ENCODE data around the gene MCU. TPM values are rescaled to one million over a fixed set of nuclear protein-coding genes. Genes with fewer than 3 reads are reported as not detected.

MCU gene
- total RNA-seq, 2 donors from 2014 or later, result 7.9 to 17.1 TPM

DNA sequence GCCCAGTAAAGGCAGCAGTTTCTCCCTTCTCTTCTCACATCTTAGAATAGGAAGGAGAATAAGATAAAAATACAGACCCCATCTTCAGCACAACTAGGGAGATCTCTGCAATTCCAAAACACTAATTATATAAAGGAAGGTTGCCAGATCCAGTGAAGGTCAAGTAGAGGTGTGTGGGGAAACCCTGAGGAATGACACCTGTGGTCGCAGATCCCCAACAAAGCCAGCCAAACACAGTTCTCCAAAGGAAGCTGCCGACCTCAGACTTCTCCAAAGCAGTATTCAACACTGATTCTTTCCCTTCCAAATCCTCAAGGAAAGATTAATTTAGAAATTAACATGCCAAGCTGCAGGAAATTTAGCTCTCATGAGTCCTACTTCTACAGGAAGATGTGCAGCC, 138.7 kb downstream of the MCU start:
- Histone ChIP-seq H3K27me3 (no peaks in the 10 kb centered on the region), H3K4me3 (no peak overlapping the region), H3K27ac (no peak overlapping the region), H3K36me3 (replicated peaks in 1 of 2; ENCODE audit: insufficient read depth in 1 of 2, low read depth in 2 of 2) (no peaks in the 10 kb centered on the region), H3K4me1 (peaks cover 15% of the 10 kb centered on the region), H3K9me3 (no peaks in the 10 kb centered on the region)
- ATAC-seq, result no peak
- no peak for TF ChIP-seq CTCF (IDR thresholded peaks at IDR 0.05)
- WGBS, 2 donors, result 30 to 34% methylated on average over 2 of the region's 2 CpGs
- intact Hi-C loops (cut with DNase I), result loop anchor here (5.0 kb wide), 1 partner anchor 463 kb away; no protein-coding TSS in a partner anchor
- peak in 2 of 4 donors; percentile 3 to 42 for DNase-seq

- DNase-seq (peak in 1 of 4 donors; percentile 8), ATAC-seq (no peak)
- intact Hi-C loops (cut with DNase I), result loop anchor here (5.0 kb wide), 1 partner anchor 465 kb away; no protein-coding TSS in a partner anchor
- Histone ChIP-seq H3K27ac (no peak overlapping the region), H3K4me3 (no peak overlapping the region), H3K9me3 (no peaks in the 10 kb centered on the region), H3K27me3 (no peaks in the 10 kb centered on the region), H3K36me3 (replicated peaks in 1 of 2; ENCODE audit: insufficient read depth in 1 of 2, low read depth in 2 of 2) (no peaks in the 10 kb centered on the region), H3K4me1 (peaks cover 15% of the 10 kb centered on the region)
- WGBS, 2 donors, result 58 to 70% methylated on average over 8 of the region's 8 CpGs
- TF ChIP-seq POLR2A (IDR thresholded peaks at IDR 0.05) (no peak), CTCF (IDR thresholded peaks at IDR 0.05) (no peak)
Observed at GRCh38 chr10:72831696-72832409, 139.9 kb downstream of the MCU start.

DNA sequence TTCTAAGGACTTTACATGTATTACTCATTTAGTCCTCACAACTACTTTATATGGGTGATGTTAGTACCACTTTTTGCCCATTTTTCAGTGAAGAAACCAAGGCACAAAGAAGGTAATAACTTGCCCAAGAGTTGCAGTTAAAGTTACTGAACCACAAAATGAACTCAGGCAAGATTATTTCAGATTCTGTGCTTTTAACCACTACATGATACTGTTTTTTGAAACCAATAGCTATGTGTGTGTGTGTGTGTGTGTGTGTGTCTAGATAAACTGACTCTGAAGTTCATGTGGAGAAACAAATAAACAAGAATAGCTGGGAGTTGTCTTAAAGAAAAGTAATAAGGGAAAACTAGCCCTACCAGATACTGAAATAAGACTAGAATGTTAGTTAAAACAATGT, 140.8 kb downstream of the MCU start:
- ATAC-seq, result no peak
- TF ChIP-seq POLR2A (IDR thresholded peaks at IDR 0.05), result no peak
- no peak for TF ChIP-seq CTCF (IDR thresholded peaks at IDR 0.05)
- Histone ChIP-seq H3K9me3 (no peaks in the 10 kb centered on the region), H3K36me3 (replicated peaks in 1 of 2; ENCODE audit: insufficient read depth in 1 of 2, low read depth in 2 of 2) (no peaks in the 10 kb centered on the region), H3K27me3 (no peaks in the 10 kb centered on the region), H3K4me1 (peaks cover 15% of the 10 kb centered on the region), H3K4me3 (no peak overlapping the region), H3K27ac (no peak overlapping the region)
- no peak for DNase-seq
- intact Hi-C loops (cut with DNase I), result loop anchor here (5.0 kb wide), 1 partner anchor 465 kb away; no protein-coding TSS in a partner anchor

DNA sequence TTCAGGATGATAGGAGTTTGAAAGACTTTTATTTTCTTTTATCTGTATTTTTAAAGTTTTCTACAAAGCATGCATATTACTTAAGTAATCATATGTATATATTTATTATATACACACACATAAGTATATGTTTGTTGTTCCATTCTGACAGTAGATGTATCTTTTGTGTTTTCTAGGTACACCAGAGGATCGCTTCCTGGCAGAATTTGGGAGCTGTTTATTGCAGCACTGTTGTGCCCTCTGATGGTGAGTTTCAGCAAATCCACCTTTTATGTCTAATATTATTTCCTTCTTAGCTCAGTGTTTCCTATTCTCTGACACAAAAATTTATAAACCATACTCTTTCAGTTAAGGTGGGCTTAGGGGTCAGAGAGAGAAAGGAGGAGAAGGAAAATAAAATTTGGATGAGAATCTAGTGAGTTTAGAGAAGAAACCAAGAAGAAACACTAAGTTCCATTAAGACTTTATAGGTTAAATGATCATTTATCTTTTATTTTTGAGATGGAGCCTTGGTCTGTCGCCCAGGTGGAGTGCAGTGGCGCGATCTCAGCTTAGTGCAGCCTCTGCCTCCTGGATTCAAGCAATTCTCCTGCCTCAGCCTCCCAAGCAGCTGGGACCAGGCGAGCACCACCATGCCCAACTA, 142.4 kb downstream of the MCU start:
- ATAC-seq, result peak; percentile 70
- H3K36me3 ChIP-seq (replicated peaks in 1 of 2; ENCODE audit: insufficient read depth in 1 of 2, low read depth in 2 of 2), result no peaks in the 10 kb centered on the region
- peaks cover 15% of the 10 kb centered on the region for H3K4me1 ChIP-seq
- peak in 6 of 7 experiments; percentile 36 to 82 (median 74) for TF ChIP-seq CTCF (IDR thresholded peaks at IDR 0.05)
- no peak for TF ChIP-seq POLR2A (IDR thresholded peaks at IDR 0.05)
- intact Hi-C loops (cut with DNase I), result loop anchor here (5.0 kb wide), 1 partner anchor 467 kb away; no protein-coding TSS in a partner anchor
- 59 to 60% methylated on average over 5 of the region's 5 CpGs for WGBS, 2 donors
- H3K27ac ChIP-seq, result no peak overlapping the region
- H3K4me3 ChIP-seq, result no peak overlapping the region
- DNase-seq, result peak; percentile 42 to 68 (median 52)
- no peaks in the 10 kb centered on the region for H3K27me3 ChIP-seq
- H3K9me3 ChIP-seq, result no peaks in the 10 kb centered on the region

All from body of pancreas (tissue), 4 donors.